ENCODE results near the gene LRRC61.

DNA sequence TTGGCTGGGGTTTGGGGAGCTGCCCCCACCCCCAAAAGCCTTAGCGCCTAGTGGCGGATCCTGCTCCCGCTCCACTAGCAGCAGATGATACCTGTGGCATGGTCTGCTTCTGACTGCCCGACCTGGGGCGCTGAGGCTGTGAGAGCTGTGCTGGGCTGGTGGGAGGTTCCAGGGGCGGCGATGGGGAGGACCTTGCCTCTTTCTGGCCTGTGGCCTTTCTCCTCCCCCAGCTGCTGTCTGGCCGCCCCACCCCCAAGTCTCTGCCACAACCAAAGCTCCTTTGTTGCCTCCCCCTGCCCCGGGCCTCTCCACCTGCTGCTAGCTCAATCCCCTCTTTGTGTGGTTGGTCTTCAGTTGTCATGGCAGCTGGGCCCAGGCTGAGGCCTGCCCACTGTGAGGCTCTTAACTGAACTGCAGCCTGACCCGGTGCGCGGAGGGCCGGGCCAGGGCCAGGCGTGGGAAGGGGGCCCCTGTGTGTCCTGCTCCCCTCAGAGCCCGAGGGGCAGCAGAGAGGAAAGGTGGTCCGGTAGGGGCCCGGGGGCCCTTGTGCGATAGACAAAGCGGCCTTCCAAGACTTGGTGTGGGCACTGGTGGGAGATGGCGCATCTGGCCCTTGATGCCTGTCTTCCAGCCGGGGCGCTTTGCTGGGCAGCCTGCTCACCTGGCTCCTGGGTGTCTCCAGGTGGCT lies 60.7 kb downstream of the LRRC61 start:
- no peak for TF ChIP-seq EZH2 (IDR thresholded peaks at IDR 0.05; ENCODE audit: low read length)
- TF ChIP-seq, protein P1, sequence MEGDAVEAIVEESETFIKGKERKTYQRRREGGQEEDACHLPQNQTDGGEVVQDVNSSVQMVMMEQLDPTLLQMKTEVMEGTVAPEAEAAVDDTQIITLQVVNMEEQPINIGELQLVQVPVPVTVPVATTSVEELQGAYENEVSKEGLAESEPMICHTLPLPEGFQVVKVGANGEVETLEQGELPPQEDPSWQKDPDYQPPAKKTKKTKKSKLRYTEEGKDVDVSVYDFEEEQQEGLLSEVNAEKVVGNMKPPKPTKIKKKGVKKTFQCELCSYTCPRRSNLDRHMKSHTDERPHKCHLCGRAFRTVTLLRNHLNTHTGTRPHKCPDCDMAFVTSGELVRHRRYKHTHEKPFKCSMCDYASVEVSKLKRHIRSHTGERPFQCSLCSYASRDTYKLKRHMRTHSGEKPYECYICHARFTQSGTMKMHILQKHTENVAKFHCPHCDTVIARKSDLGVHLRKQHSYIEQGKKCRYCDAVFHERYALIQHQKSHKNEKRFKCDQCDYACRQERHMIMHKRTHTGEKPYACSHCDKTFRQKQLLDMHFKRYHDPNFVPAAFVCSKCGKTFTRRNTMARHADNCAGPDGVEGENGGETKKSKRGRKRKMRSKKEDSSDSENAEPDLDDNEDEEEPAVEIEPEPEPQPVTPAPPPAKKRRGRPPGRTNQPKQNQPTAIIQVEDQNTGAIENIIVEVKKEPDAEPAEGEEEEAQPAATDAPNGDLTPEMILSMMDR (optimal IDR thresholded peaks at IDR 0.05 in 1 of 3, IDR thresholded peaks at IDR 0.05 in 1 of 3, conservative IDR thresholded peaks at IDR 0.05 in 1 of 3; ENCODE audit: extremely low read depth in 1 of 3, insufficient read depth in 2 of 3, low read length in 3 of 3) = no peak
